NK-92 (cell line): ENCODE results near the gene JADE2.
"Not testable (repeated sequence)": the region's sequence is repeated elsewhere in the genome, so short reads cannot be mapped to it uniquely, and the experiment has no call there.

Source experiments
- DNase-seq: peaks from one replicate; lab custom pipeline; 2025; ENCODE audit not compliant: unreplicated experiment; lab: John Stamatoyannopoulos, UW

The JADE2 gene

DNA sequence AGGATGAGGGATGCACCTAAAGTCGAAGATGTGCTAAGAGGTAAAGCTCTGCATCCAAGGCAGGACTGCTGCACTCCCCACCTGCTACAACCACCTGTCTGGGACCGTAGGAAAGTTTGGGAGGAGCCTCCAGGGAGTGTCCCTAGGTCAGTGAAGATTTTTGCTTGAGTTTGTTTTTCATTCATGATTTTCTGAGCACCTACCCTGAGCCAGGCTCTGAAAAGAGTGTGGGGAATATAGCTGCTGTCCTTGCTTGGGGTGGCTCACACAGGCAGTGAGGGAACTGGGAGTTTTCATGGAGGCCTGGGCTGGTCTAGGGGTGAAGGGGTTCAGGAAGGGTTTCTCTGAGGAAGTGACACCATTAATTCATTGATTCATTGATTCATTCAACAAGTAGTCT is 58.3 kb downstream of the JADE2 start:
- no peak for DNase-seq

- DNase-seq, result no peak
Observed at GRCh38 chr5:134584662-134585061, 59.2 kb downstream of the JADE2 start.

DNA sequence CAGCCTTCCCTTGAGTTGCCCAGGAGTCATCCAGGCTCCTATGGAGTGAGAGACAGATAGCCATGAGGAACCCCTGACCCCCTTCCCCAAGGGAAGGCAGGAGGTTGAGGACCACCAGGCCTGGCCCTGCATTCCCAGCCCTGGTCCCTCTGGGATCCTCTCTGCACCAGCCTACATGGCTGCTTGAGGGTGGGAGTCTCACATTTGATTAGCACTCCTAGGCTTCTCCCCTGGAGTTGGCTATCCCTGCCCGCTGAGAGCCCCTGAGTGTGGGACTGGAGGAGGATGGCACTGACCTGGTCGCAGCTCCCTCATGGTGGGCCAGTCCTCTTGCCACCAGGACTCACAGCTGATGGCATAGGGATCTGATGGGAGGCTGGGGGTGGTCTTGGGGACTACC is 60.5 kb downstream of the JADE2 start:
- DNase-seq, result no peak

- DNase-seq, result no peak
Observed at GRCh38 chr5:134586866-134587524, 61.5 kb downstream of the JADE2 start.

GRCh38 chr5:134590992-134591659 is 65.7 kb downstream of the JADE2 start:
- DNase-seq, result no peak

DNA sequence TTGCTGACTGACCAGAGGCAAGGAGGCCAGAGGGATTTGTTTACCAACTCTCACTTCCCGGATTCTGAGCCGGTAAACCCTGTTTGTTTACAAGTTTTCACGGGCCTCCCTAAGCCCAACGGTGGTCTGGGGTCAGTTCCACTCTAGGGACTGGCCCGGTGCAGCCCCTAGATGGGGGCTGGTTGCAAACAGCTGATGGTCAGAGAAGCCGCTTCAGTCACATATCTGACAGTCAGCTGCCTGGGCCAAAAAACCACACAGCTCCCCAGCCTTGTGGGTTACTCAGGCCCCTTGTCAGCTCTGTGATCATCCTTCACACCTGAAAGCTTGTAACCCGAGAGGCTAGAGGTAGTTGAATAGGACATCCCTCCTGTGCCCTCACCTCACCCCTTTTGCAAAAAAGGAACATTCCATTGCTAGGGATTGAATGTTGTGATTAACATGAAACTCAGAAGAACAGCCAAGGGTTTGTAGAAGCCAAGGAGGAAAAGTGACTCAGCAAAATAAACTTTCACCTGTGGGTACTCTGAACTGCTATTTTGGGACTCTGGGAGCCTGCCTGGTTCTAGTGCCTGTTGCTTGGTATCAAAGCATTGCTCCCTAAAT is 66.8 kb downstream of the JADE2 start:
- no peak for DNase-seq

DNA sequence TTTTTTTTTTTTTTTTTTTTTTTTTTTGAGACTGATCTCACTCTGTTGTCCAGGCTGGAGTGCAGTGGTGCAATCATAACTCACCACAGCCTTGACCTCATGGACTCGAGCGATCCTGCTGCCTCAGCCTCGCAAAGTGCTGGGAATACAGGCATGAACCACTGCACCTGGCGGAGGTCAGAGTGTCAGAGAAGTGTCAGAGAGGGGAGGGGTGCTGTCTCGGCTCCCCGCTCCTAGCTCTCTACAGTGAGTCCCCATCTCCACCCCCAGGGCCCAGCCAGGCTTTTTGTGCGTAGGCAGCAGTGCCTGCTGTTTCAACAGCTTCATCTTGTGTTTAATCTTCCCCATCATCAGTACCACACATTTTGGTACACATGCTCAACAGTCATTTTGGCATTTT is 68.9 kb downstream of the JADE2 start:
- no peak for DNase-seq

- no peak for DNase-seq
Observed at GRCh38 chr5:134594797-134595457, 69.5 kb downstream of the JADE2 start.

GRCh38 chr5:134595458-134595838 is 70.0 kb downstream of the JADE2 start:
- DNase-seq, result no peak

- not testable (repeated sequence) for DNase-seq
Observed at GRCh38 chr5:134599820-134600219, 74.3 kb downstream of the JADE2 start.

GRCh38 chr5:134600600-134600999 is 75.1 kb downstream of the JADE2 start:
- no peak for DNase-seq

DNA sequence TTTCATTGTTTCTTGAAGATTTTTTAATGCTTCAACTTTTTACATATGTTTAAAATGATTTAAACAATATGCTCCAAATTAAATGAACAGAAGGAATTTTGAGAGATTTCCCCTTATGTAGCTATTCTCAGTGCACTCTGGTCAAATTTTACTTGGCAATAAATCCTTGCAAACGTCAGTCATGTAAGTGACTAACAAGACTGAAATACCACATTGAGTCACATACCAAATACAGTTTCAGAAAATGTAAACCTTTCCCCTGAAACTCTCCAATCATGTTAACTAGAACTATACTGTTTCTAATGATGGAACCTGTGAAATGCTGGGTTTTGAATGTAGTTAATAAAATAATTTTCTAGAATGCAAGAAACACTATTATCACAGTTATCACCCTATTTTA is 77.6 kb downstream of the JADE2 start:
- DNase-seq, result no peak

GRCh38 chr5:134604908-134605307 is 79.4 kb downstream of the JADE2 start:
- DNase-seq, result no peak

DNA sequence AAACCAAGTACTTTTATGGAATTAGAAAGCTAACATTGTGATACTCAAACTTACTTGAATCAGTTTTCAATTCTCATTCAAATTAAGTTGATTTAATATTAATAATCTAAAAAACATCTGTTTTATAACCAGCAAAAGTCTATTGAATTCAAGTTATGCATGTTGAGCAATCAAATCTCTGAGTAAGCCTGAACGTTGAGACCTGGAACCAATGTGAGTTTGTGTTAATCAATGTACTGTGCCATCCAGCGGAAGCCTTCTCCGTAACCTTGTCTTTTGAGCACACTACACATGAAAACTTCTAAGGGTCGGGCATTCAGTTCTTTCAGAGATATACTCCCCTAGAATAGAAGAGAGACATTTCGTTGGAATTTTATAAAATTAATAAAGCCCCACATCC is 81.3 kb downstream of the JADE2 start:
- no peak for DNase-seq

GRCh38 chr5:134608555-134608954 is 83.1 kb downstream of the JADE2 start:
- no peak for DNase-seq

DNA sequence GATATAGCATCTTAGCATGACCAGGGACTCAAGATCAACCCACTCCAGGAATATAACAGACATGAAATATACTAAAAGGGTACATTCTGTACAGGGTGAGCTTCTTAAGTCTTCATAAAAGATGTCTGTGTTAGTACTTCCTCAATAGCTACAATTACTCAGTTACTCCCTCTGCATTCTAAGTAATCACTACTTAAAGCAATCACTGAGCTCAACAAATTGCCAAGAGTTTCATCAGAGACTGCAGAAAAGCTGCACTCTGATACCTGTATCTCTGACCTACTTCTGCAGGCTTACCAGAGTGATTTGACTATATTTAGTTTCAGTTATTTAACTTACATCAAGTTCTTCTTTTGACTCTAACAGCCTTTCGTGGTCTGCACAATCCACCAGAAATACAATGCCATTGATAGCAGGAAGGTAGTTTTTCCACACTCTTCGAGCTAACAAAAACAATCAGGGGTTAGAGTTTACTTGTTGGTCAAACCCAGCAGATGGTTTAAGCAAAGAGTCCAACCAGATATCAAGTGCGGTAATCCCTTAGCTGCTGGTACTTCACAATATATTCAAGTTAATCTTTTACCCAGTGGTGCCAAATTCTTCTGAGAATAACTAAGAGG is 83.9 kb downstream of the JADE2 start:
- no peak for DNase-seq

- no peak for DNase-seq
Observed at GRCh38 chr5:134610725-134611124, 85.3 kb downstream of the JADE2 start.

DNA sequence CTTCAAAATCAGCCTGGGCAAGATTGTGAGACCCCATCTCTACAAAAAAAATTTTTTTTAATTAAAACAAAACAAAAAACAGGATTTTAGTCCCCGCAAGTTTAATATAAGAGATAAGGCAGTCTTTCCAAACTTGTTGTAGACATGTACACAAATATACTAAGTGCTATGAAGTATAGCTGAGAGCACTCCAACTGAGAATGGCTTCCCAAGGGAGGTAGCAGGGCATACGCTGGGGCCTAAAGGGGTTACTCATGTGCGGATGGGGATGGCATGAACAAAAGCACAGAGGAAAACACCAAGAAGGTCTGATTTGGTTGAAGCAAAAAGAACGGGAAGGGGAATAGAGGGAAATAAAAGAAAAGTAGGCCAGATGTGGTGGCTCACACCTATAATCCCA is 86.0 kb downstream of the JADE2 start:
- DNase-seq, result no peak

- DNase-seq, result no peak
Observed at GRCh38 chr5:134614450-134615085, 89.1 kb downstream of the JADE2 start.

DNA sequence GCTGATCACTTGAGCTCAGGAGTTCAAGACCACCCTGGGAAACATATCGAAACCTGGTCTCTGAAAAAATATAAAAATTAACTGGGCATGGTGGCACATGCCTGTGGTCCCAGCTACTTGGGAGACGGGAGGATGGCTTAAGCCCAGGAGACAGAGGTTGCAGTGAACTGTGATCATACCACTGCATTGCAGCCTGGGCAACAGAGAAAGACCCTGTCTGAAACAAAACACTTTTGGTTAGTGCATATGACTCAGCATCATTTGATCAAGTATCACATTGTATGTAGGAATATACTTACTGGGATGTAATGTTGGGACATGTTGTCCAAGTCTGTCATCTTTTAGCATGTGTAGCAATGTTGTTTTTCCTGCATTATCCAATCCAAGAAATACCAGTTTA is 95.2 kb downstream of the JADE2 start:
- no peak for DNase-seq

DNA sequence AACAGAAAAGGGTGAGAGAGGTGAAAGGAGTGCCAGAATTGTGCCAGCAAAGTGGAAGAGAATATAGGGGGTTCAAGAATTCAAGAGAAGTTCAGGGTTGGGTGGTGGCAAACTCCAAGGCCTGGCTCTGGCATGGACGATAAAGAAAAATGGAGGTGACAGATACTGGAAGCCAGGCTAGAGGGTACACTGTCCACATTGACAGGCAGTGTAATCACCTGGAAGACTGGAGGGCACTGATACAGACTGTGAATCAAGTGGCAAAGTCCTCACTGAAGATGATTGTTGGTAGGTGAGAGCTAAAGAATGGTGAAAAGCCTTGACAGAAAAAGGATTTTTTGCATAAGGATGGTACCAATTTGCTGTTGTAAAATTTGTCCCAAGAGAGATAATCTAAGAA is 100.1 kb downstream of the JADE2 start:
- DNase-seq, result no peak
